Panc1 (cell line): Measurements from ENCODE around the gene GRAMD1B.

Experiments used
- CTCF ChIP-seq: fragments of 450-650 bp; IDR thresholded peaks from 2 replicates; pipeline ENCODE4 v1.5.1; 2017; ENCODE audit warnings: mild to moderate bottlenecking
- POLR2AphosphoS5 ChIP-seq: IDR thresholded peaks from 2 replicates; pipeline ENCODE4 v1.6.1; 2012; ENCODE audit warnings: mild to moderate bottlenecking, low read depth, low read length, moderate library complexity

- TF ChIP-seq CTCF (no peak), POLR2AphosphoS5 (no peak)
Observed at GRCh38 chr11:123392431-123392830, 37.6 kb upstream of the GRAMD1B start.
